WTC11 (cell line): ENCODE measurements around the gene SPDEF.

Experiments used
- CBFB ChIP-seq: sonication (generic); formaldehyde crosslinking; IDR thresholded peaks from 2 replicates; pipeline ENCODE4 v1.8.1; 2022; ENCODE audit warnings: mild to moderate bottlenecking, low read depth, missing genetic modification reagents
- FOXJ3 ChIP-seq: sonication (generic); formaldehyde crosslinking; IDR thresholded peaks from 2 replicates; pipeline ENCODE4 v1.9.0; 2021; ENCODE audit warnings: missing genetic modification reagents, mild to moderate bottlenecking, borderline replicate concordance
- MYBL2 ChIP-seq: sonication (generic); formaldehyde crosslinking; IDR thresholded peaks from 2 replicates; pipeline ENCODE4 v1.8.1; 2023; ENCODE audit warnings: mild to moderate bottlenecking, moderate library complexity, missing genetic modification reagents
- NFATC4 ChIP-seq: fragments of 250-450 bp; sonication (Bioruptor Pico); IDR thresholded peaks from 2 replicates; pipeline ENCODE4 v1.9.0; 2021; ENCODE audit warnings: mild to moderate bottlenecking
- NR1H2 ChIP-seq: sonication (generic); formaldehyde crosslinking; IDR thresholded peaks from 2 replicates; pipeline ENCODE4 v1.9.0; 2021; ENCODE audit warnings: mild to moderate bottlenecking, moderate library complexity, missing genetic modification reagents
- NR2C2 ChIP-seq: sonication (generic); formaldehyde crosslinking; IDR thresholded peaks from 2 replicates; pipeline ENCODE4 v1.8.0; 2022; ENCODE audit warnings: mild to moderate bottlenecking, missing genetic modification reagents
- ZBTB21 ChIP-seq: sonication (generic); formaldehyde crosslinking; IDR thresholded peaks from 2 replicates; pipeline ENCODE4 v1.8.1; 2023; ENCODE audit warnings: mild to moderate bottlenecking, missing genetic modification reagents, borderline replicate concordance
- TF ChIP-seq, protein P1 (sequence below): fragments of 250-450 bp; sonication (Bioruptor Pico); IDR thresholded peaks from 2 replicates; pipeline ENCODE4 v2.1.2; 2022; ENCODE audit warnings: mild to moderate bottlenecking, moderate library complexity
- TF ChIP-seq, protein P2 (sequence below): fragments of 200-600 bp; IDR thresholded peaks from 2 replicates; pipeline ENCODE4 v1.8.0; 2022; ENCODE audit warnings: antibody characterized with exemption
- TF ChIP-seq, protein P3 (sequence below): sonication (generic); formaldehyde crosslinking; IDR thresholded peaks from 2 replicates; pipeline ENCODE4 v1.8.1; 2022; ENCODE audit warnings: mild to moderate bottlenecking, missing genetic modification reagents, moderate library complexity, borderline replicate concordance
- TF ChIP-seq, protein P4 (sequence below): sonication (generic); formaldehyde crosslinking; IDR thresholded peaks from 2 replicates; pipeline ENCODE4 v1.8.1; 2023; ENCODE audit warnings: mild to moderate bottlenecking, missing genetic modification reagents, moderate library complexity
- TF ChIP-seq, protein P5 (sequence below): sonication (generic); formaldehyde crosslinking; IDR thresholded peaks from 2 replicates; pipeline ENCODE4 v1.8.0; 2022; ENCODE audit warnings: mild to moderate bottlenecking, missing genetic modification reagents
- TF ChIP-seq, protein P6 (sequence below): fragments of 250-450 bp; sonication (Bioruptor Pico); IDR thresholded peaks from 2 replicates; pipeline ENCODE4 v1.8.0; 2021; ENCODE audit warnings: mild to moderate bottlenecking
- TF ChIP-seq, protein P7 (sequence below): sonication (generic); formaldehyde crosslinking; conservative IDR thresholded peaks from 2 replicates; pipeline ENCODE4 v1.8.1; 2022; ENCODE audit warnings: mild to moderate bottlenecking, missing genetic modification reagents

DNA sequence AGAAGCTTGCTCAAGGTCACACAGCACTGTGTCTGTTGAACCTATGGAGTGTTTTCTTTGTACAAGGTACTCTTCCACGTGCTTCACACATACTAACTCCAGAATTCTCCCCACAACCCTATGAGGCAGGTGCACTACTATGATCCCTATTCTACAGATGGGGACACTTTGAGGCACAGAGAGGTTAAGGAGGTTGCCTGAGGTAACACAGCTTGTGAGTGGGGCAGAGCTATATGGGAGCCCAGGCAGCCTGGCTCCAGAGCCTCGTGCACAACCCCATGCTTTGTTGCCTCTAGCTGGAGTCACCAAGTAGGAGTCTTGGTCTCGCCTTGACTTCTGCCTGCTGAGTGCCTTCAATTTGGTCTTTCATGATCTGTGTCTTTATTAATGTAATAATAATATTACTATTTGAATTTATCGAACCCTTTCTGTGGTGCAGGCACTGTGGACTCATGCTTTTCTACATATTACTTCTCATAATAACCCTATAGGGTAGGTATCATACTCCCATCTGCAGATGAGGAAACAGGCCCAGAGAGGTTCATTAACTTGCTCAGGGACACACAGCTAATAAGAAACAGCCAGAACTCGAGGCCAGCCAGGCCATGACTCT lies 13.3 kb upstream of the SPDEF start:
- TF ChIP-seq, protein P1, sequence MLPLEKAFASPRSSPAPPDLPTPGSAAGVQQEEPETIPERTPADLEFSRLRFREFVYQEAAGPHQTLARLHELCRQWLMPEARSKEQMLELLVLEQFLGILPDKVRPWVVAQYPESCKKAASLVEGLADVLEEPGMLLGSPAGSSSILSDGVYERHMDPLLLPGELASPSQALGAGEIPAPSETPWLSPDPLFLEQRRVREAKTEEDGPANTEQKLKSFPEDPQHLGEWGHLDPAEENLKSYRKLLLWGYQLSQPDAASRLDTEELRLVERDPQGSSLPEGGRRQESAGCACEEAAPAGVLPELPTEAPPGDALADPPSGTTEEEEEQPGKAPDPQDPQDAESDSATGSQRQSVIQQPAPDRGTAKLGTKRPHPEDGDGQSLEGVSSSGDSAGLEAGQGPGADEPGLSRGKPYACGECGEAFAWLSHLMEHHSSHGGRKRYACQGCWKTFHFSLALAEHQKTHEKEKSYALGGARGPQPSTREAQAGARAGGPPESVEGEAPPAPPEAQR (CRISPR knock-in tag): no peak
- TF ChIP-seq ZBTB21 (CRISPR knock-in tag): no peak
- TF ChIP-seq CBFB (CRISPR knock-in tag): no peak
- TF ChIP-seq, protein P2, sequence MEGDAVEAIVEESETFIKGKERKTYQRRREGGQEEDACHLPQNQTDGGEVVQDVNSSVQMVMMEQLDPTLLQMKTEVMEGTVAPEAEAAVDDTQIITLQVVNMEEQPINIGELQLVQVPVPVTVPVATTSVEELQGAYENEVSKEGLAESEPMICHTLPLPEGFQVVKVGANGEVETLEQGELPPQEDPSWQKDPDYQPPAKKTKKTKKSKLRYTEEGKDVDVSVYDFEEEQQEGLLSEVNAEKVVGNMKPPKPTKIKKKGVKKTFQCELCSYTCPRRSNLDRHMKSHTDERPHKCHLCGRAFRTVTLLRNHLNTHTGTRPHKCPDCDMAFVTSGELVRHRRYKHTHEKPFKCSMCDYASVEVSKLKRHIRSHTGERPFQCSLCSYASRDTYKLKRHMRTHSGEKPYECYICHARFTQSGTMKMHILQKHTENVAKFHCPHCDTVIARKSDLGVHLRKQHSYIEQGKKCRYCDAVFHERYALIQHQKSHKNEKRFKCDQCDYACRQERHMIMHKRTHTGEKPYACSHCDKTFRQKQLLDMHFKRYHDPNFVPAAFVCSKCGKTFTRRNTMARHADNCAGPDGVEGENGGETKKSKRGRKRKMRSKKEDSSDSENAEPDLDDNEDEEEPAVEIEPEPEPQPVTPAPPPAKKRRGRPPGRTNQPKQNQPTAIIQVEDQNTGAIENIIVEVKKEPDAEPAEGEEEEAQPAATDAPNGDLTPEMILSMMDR: no peak
- TF ChIP-seq MYBL2: no peak
- TF ChIP-seq, protein P3, sequence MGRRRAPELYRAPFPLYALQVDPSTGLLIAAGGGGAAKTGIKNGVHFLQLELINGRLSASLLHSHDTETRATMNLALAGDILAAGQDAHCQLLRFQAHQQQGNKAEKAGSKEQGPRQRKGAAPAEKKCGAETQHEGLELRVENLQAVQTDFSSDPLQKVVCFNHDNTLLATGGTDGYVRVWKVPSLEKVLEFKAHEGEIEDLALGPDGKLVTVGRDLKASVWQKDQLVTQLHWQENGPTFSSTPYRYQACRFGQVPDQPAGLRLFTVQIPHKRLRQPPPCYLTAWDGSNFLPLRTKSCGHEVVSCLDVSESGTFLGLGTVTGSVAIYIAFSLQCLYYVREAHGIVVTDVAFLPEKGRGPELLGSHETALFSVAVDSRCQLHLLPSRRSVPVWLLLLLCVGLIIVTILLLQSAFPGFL: no peak
- TF ChIP-seq FOXJ3 (CRISPR knock-in tag): no peak
- TF ChIP-seq, protein P4, sequence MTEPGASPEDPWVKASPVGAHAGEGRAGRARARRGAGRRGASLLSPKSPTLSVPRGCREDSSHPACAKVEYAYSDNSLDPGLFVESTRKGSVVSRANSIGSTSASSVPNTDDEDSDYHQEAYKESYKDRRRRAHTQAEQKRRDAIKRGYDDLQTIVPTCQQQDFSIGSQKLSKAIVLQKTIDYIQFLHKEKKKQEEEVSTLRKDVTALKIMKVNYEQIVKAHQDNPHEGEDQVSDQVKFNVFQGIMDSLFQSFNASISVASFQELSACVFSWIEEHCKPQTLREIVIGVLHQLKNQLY (CRISPR knock-in tag): no peak
- TF ChIP-seq NR2C2 (CRISPR knock-in tag): no peak
- TF ChIP-seq NFATC4: no peak
- TF ChIP-seq, protein P5, sequence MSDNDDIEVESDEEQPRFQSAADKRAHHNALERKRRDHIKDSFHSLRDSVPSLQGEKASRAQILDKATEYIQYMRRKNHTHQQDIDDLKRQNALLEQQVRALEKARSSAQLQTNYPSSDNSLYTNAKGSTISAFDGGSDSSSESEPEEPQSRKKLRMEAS (CRISPR knock-in tag): no peak
- TF ChIP-seq, protein P6, sequence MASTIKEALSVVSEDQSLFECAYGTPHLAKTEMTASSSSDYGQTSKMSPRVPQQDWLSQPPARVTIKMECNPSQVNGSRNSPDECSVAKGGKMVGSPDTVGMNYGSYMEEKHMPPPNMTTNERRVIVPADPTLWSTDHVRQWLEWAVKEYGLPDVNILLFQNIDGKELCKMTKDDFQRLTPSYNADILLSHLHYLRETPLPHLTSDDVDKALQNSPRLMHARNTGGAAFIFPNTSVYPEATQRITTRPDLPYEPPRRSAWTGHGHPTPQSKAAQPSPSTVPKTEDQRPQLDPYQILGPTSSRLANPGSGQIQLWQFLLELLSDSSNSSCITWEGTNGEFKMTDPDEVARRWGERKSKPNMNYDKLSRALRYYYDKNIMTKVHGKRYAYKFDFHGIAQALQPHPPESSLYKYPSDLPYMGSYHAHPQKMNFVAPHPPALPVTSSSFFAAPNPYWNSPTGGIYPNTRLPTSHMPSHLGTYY (CRISPR knock-in tag): no peak
- TF ChIP-seq, protein P7, sequence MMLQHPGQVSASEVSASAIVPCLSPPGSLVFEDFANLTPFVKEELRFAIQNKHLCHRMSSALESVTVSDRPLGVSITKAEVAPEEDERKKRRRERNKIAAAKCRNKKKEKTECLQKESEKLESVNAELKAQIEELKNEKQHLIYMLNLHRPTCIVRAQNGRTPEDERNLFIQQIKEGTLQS (CRISPR knock-in tag): no peak
- no peak for TF ChIP-seq NR1H2 (CRISPR knock-in tag)
